HTERT RPE-1 (cell line): ENCODE data around the gene MT1B.

Source experiments
- in situ Hi-C: fragments of 300-500 bp; cut with MboI; formaldehyde crosslinking; loops from 4 replicates; pipeline ENCODE4 v1.14.3; 2020; ENCODE audit warnings: low sequenced_read_pairs

MT1B gene

DNA sequence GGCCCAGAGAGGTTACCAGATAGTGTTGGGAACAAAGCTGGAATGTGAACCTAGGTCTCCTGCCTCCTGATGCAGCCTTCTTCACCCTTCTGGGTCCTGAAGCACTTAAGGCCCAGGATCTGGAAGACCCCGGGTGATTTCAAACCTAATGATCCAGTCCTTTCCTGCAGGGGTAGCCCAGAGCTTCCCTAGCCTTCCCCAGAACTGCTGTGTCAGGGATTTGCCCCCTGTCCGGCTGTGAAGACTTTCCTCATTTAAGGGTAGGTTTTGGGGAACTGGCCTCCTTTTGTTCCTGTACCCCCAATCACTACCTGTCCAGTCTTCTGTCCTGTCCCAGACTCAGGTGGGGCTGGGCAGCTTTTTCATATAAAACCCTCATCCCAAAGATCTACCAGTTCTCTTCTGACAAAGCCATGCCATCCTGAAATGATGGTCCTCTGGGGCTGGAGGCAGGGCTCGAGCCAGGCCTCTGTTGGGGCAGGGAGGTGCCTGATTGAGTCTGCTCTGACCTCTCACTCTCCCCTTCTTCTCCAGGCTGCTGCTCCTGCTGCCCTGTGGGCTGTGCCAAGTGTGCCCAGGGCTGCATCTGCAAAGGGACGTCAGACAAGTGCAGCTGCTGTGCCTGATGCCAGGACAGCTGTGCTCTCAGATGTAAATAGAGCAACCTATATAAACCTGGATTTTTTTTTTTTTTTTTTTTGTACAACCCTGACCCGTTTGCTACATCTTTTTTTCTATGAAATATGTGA is 31.9 kb downstream of the MT1B start:
- in situ Hi-C loops: no loop called here

DNA sequence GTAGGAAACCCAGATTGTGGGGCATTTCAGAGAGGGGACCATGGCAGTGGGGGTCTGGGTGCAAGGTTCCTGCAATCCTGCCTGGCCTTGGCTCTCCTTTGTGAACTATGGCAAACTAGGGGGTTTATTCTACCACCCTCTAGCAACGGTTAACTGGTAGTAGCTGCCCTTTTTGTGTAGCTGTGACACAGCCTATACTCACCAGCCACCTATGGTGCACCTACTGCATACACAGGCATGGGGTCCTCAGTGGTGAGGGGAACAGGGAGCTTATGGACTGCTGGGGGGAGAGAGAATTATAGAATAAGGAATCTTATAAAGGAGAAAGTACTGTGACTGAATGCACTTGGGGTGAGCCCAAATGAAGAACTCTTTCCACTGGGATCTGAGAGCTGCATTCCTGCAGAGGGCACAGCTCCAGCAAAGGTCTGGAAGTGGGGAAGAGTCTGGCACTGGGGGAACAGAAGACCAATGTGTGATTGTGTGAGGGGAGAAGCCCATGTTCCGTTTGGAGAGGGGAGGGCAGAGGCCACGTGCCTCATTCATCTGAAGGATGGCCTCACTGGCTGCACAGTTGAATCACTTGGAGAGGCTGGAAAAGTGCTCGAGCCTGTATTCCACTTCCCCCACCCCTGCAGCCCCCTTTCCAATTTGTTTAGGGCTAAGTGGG is 32.7 kb downstream of the MT1B start:
- in situ Hi-C loops: no loop called here

DNA sequence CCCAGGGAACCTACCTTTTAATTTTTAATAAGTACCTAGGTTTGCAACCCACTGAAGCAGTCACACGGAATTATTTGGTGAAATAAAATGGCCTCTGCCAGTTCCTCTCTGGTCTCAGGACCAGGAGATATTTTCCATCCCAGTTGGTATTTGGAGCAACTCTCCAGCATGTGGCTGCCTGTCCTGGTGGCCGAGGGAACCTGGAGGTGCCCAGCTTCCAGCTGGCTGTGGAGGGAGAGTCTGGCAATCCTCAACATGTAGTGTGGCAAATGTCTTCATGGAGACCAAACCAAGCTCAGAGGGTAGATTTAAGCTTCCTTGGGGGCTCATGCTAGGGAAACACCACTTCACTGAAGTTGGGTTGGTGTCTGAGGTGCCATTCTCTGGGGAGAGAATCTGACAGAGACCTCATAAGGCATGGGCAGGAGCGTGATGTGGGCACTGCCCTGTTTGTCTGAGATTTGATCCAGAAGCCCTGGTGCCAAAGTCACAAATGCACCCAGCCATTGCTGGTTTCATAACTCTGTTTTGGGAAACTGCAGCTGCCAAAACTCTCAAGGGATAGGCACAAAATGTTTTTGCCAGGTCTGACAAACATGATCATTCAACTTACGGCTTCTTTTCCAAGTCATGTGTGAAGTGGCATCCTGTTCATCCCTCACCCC is 33.4 kb downstream of the MT1B start:
- in situ Hi-C loops: no loop called here

DNA sequence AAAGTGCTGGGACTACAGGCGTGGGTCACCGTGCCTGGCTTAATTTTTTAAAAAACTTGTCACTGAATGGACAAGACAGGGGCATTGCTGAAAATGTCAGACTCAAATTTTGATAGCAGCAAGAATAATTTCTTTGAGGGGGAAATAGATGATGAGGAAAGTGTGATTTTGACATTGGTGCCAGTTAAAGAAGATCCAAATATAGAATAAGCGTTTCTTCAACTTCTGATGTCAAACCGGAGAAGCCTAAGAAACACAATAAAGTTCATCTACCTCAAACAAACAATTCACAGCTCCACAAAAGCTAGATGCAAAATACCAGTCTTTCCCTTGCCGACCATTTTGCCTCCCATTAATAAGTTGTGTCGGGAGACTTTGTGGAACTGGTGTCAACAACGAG is 35.1 kb downstream of the MT1B start:
- in situ Hi-C loops: no loop called here

DNA sequence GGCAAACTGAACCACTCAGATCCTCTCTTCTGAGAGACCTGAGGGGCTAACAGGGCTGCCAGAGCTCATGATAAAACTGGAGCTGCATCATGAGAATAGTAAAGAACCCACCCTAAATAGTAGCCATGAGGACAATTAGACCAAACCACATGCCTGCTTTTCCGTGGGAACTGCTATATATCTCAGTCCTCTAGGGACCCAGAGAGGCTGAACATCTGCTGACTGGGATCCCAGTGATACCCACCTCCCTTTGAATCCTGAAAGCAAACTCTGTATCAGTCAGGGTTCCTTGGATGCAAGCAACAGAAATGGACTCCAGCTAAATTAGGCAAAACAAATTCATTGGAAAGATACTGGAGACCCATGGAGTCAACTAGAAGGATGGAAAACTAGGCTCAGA is 37.1 kb downstream of the MT1B start:
- in situ Hi-C loops: no loop called here

DNA sequence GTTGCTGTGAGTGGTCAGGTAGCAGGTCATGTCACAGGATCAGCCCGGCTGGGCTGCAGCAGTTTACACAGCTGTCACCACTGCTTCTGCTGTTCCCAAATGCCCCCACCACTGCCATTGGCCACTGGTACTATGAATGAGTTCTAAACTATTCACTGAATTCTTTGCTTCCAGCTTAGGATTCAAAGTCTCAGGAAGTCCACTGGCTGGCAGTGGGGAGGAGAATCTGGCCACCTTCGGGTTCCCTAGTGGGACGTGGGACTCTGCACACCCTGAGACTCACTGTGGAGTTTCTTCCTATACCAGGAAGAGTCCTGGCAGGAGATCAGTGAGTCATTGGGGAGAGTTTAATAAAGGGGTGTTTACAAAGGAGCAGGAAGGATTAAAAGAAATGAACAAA is 37.5 kb downstream of the MT1B start:
- in situ Hi-C loops: no loop called here

DNA sequence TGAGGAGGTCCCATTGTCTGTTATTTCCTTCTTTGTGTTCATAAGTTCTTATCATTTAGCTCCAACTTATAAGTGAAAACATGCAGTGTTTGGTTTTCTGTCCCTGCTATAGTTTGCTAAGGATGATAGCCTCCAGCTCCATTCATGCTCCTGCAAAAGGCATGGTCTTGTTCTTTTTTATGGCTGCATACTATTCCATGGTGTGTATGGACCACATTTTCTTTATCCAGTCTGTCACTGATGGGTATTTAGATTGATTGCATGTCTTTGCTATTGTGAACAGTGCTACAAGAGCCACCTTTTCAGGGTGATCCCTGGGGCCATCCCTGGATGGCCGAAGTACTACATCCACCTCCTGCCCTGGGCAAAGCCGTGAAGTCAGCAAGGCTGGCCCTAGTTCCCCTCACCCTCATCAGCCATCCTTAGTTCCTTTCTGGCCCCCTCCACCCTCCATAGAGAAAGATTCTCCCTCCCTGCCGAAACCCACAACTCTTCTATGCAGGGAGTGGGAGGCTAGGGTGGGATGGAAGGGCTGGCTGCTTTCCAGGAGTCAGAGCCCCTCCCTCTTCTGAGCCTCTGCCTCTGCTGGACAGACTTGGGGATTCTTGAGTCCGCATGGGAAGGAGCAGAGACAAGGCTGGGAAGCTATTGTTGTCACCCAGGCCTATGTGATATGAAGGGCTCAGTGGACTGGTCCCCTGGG is 38.9 kb downstream of the MT1B start:
- in situ Hi-C loops: no loop called here

DNA sequence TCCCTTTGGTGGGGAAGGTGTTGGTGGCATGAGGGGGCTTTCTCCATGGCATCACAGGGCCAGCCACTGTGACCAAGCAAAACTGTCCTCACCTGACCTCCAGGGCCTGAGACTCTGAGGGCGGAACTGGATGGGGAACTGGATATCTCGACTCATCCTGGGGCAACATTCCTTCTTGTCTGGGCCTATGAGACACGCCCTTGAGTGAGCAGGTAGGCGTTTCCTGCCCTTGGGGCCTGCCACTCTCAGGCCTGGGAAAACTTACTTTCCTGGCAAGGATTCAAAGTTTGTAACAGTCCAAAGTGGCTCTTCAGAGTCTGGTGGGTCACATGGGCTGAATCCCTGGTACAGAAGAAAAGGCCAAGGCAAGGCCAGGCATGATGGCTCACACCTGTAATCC is 40.2 kb downstream of the MT1B start:
- in situ Hi-C loops: no loop called here

DNA sequence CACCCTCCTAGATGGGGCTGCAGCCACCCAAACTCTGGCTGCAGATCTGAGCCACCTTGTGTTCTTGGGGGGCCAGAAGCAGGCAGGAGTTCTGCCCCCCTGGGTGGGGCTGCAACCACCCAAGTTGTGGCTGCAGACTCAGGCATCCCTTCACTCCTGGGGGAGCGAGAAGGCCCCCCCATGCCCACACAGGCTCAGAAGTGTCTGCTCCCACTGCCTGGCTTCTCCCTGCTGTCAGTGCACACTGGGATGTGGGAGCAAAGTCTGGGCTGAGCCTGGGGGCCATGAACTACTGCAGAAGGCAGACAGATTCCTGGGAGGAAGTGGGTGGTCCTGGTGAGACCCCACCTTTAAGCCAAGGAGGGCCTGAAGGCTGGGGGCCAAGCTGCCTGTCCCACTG is 43.6 kb downstream of the MT1B start:
- in situ Hi-C loops: no loop called here

DNA sequence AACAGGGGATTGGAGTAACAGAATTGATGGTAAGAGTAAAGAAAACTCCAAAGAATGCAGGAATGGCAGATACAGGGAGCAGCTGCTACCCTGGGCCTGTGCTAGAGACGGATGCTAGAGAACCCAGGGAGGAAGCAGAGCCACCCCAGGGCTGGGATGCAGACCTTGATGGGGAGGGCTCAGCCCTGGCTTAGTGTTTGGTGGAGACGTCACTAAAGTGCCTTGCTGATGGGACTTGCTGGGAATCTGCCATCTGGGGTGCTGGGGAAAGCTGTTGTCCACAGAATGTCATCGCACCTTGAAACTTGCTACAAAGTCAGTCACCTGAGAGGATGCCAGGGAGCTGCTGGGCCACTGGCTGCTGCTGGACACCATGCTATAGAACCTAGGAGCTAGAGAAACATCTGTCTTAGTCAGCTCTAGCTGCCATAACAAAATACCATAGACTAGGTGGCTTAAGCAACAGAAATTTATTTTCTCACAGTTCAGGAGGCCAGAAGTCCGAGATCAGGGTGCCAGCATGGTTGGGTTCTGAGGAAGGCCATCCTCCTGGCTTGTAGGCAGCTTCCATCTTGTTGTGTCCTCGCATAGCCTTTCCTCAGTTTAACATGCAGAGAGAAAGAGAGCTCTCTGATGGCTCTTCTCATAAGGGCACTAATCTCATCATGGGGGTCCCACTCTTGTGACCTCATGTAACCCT is 45.9 kb downstream of the MT1B start:
- in situ Hi-C loops: no loop called here

DNA sequence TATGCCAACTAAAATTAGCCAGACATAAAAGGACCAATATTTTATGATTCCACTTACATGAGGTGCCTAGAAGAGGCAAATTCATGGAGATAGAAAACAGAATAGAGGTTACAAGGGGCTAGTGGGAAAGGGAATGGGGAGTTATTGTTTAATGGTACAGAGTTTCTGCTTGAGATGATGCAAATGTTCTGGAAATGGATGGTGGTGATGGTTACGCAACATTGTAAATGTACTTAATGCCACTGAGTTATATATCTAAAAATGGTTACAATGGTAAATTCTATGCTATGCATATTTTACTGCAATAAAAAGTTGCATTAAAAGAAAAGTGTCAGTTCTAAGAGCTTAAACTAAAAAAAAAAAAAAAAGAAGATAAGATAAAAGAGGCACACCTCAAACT is 48.5 kb downstream of the MT1B start:
- in situ Hi-C loops: no loop called here

DNA sequence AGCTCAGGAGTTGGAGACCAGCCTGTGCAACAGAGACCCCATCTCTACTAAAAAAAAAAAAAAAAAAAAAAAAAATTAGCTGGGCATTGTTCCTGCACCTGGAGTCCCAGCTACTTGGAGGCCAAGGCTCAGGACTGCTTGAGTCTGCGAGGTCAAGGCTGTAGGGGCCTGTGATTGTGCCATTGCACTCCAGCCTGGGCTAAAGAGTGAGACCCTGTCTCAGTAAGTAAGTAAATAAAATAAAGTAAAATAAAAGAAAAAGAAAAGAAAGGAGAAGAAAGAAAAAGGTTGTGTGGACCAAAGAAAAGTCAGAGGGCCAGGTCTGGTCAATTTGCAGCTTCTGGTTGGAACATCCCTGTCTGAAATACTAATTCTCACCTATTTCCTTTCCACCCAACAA is 48.9 kb downstream of the MT1B start:
- in situ Hi-C loops: no loop called here

DNA sequence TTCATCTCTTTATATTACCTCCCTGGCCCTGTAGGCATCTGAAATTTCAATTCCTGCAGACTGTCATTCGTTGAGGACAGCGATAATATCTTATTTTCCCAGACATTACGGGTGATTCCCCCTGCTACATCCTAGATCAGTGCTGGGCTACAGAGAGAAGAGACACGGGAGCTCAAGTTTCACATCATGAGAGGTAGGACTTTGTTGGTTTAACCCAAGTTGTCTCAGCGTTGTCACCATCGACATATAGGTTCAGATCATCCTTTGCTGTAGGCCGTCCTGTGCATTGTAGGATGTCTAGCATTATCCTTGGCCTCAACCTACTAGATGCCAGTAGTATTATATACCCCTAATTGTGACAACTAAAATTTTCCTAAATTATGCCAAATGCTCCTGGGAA is 49.8 kb downstream of the MT1B start:
- in situ Hi-C loops: no loop called here
